Measurements from ENCODE around the gene TBC1D16. TPM values are rescaled to one million over a fixed set of nuclear protein-coding genes. Genes with fewer than 3 reads are reported as not detected.
A peak's percentile ranks its signal among the peaks of the same experiment; 100 is the strongest.
"Not testable (repeated sequence)": the region's sequence is repeated elsewhere in the genome, so short reads cannot be mapped to it uniquely, and the experiment has no call there.

TBC1D16 gene
- total and polyA plus RNA-seq, 5 experiments from 2014 or later: 0.48 to 3.1 (median 0.89) TPM

GRCh38 chr17:80002690-80003490 is 32.8 kb downstream of the TBC1D16 start:
- Mint-ChIP-seq H3K4me3 (no peak overlapping the region), H3K36me3 (no peaks in the 10 kb centered on the region), H3K27ac (peak overlapping the region in 1 of 10 donors; percentile 41), H3K27me3 (no peaks in the 10 kb centered on the region), H3K4me1 (peaks cover 10 to 26% (median 15%) of the 10 kb centered on the region in 4 donors), H3K9me3 (no peaks in the 10 kb centered on the region)
- DNase-seq: no peak
- POLR2A ChIA-PET: interaction anchor here (0.9 kb wide), 1 partner anchor 10 kb away, joined by 3 read pairs; no protein-coding TSS in a partner anchor
- ATAC-seq: no peak

GRCh38 chr17:80002070-80002641 is 33.5 kb downstream of the TBC1D16 start:
- Mint-ChIP-seq H3K4me3 (no peak overlapping the region), H3K9me3 (no peaks in the 10 kb centered on the region), H3K36me3 (no peaks in the 10 kb centered on the region), H3K4me1 (peaks cover 12 to 33% (median 22%) of the 10 kb centered on the region in 4 donors), H3K27ac (peak overlapping the region in 1 of 10 donors; percentile 41), H3K27me3 (no peaks in the 10 kb centered on the region)
- DNase-seq (no peak), ATAC-seq (no peak)
- POLR2A ChIA-PET: interaction anchor here (0.6 kb wide), 1 partner anchor 164 kb away, joined by 3 read pairs; no protein-coding TSS in a partner anchor

- no peak overlapping the region for H3K4me3 Mint-ChIP-seq
- H3K4me1 Mint-ChIP-seq: peaks cover 11 to 42% (median 30%) of the 10 kb centered on the region in 4 donors
- no peaks in the 10 kb centered on the region for H3K36me3 Mint-ChIP-seq
- POLR2A ChIA-PET: interaction anchor here (0.5 to 0.6 kb wide), 2 partner anchors 164 to 354 kb away, joined by 3 read pairs; no protein-coding TSS in a partner anchor
- no peaks in the 10 kb centered on the region for H3K27me3 Mint-ChIP-seq
- ATAC-seq: no peak
- DNase-seq: peak in 1 of 10 donors; percentile 26
- no peaks in the 10 kb centered on the region for H3K9me3 Mint-ChIP-seq
- H3K27ac Mint-ChIP-seq: peak overlapping the region in 1 of 10 donors; percentile 21
Measured at GRCh38 chr17:80000981-80001775, 34.5 kb downstream of the TBC1D16 start.

- Mint-ChIP-seq H3K9me3 (no peaks in the 10 kb centered on the region), H3K4me1 (peaks cover 6 to 43% (median 32%) of the 10 kb centered on the region in 4 donors), H3K27me3 (no peaks in the 10 kb centered on the region), H3K36me3 (no peaks in the 10 kb centered on the region), H3K4me3 (no peak overlapping the region), H3K27ac (peak overlapping the region in 3 of 10 donors; percentile 24 to 49 (median 25))
- POLR2A ChIA-PET: interaction anchor here (1.1 kb wide), 1 partner anchor 101 kb away, joined by 3 read pairs; the partner anchor contains the start of gene GAA
- no peak for ATAC-seq
- no peak for DNase-seq
Measured at GRCh38 chr17:80000136-80000535, 35.5 kb downstream of the TBC1D16 start.

GRCh38 chr17:79997011-79997660 is 38.5 kb downstream of the TBC1D16 start:
- no peaks in the 10 kb centered on the region for H3K36me3 Mint-ChIP-seq
- no peaks in the 10 kb centered on the region for H3K9me3 Mint-ChIP-seq
- H3K27ac Mint-ChIP-seq: peak overlapping the region; percentile 87 to 98 (median 96)
- peak; percentile 93 to 96 for ATAC-seq
- POLR2A ChIA-PET: interaction anchor here (0.5 to 3.0 kb wide), 14 partner anchors 8 to 1981 kb away, joined by 3 to 27 read pairs (median 4); partner anchors contain the start of genes CBX4 and CBX8
- peak; percentile 52 to 94 (median 84) for DNase-seq
- H3K4me1 Mint-ChIP-seq: peaks cover 16 to 68% (median 53%) of the 10 kb centered on the region in 4 donors
- no peaks in the 10 kb centered on the region for H3K27me3 Mint-ChIP-seq
- H3K4me3 Mint-ChIP-seq: peak overlapping the region; percentile 64 to 87 (median 82)

- ATAC-seq (no peak), DNase-seq (peak in 1 of 10 donors; percentile 12)
- H3K9me3 Mint-ChIP-seq: no peaks in the 10 kb centered on the region
- H3K4me3 Mint-ChIP-seq: peak overlapping the region; percentile 28 to 87 (median 82)
- peaks cover 16 to 68% (median 55%) of the 10 kb centered on the region in 4 donors for H3K4me1 Mint-ChIP-seq
- no peaks in the 10 kb centered on the region for H3K27me3 Mint-ChIP-seq
- POLR2A ChIA-PET: interaction anchor here (0.7 to 3.0 kb wide), 9 partner anchors 9 to 458 kb away, joined by 3 to 27 read pairs (median 5); partner anchors contain the start of genes CBX4 and CBX8
- H3K36me3 Mint-ChIP-seq: no peaks in the 10 kb centered on the region
- H3K27ac Mint-ChIP-seq: peak overlapping the region; percentile 87 to 98 (median 96)
Measured at GRCh38 chr17:79996291-79996690, 39.4 kb downstream of the TBC1D16 start.

- no peak for ATAC-seq
- H3K27ac Mint-ChIP-seq: peak overlapping the region in 9 of 10 donors; percentile 29 to 98 (median 96)
- POLR2A ChIA-PET: no interaction called here
Measured at GRCh38 chr17:79995696-79996095, 40.0 kb downstream of the TBC1D16 start.

GRCh38 chr17:79994602-79995001 is 41.1 kb downstream of the TBC1D16 start:
- DNase-seq (peak in 1 of 10 donors; percentile 22), ATAC-seq (no peak)
- POLR2A ChIA-PET: interaction anchor here (0.7 to 1.7 kb wide), 4 partner anchors 10 to 570 kb away, joined by 3 to 9 read pairs (median 4); partner anchors contain the start of gene CBX8
- Mint-ChIP-seq H3K4me3 (peak overlapping the region in 1 of 10 donors; percentile 7), H3K27me3 (no peaks in the 10 kb centered on the region), H3K9me3 (no peaks in the 10 kb centered on the region), H3K4me1 (peaks cover 19 to 70% (median 61%) of the 10 kb centered on the region in 4 donors), H3K36me3 (no peaks in the 10 kb centered on the region), H3K27ac (peak overlapping the region in 3 of 10 donors; percentile 65 to 96 (median 88))

More at GRCh38 chr17:79995696-79996095, 40.0 kb downstream of the TBC1D16 start:
- Mint-ChIP-seq H3K9me3 (no peaks in the 10 kb centered on the region), H3K36me3 (no peaks in the 10 kb centered on the region), H3K4me3 (peak overlapping the region in 4 of 10 donors; percentile 20 to 80 (median 29)), H3K27me3 (no peaks in the 10 kb centered on the region), H3K4me1 (peaks cover 16 to 73% (median 60%) of the 10 kb centered on the region in 4 donors)
- DNase-seq: no peak

GRCh38 chr17:79994228-79994569 is 41.5 kb downstream of the TBC1D16 start:
- peak overlapping the region in 4 of 10 donors; percentile 15 to 90 (median 60) for H3K4me3 Mint-ChIP-seq
- POLR2A ChIA-PET: interaction anchor here (0.9 to 1.7 kb wide), 6 partner anchors 9 to 253 kb away, joined by 3 to 9 read pairs (median 4); partner anchors contain the start of gene CBX8
- H3K9me3 Mint-ChIP-seq: not testable (repeated sequence)

GRCh38 chr17:79993390-79994227 is 42.1 kb downstream of the TBC1D16 start:
- no peaks in the 10 kb centered on the region for H3K36me3 Mint-ChIP-seq
- no peaks in the 10 kb centered on the region for H3K27me3 Mint-ChIP-seq
- no peaks in the 10 kb centered on the region for H3K9me3 Mint-ChIP-seq
- ATAC-seq (peak in 1 of 2 donors; percentile 7), DNase-seq (peak in 7 of 10 donors; percentile 24 to 40 (median 27))
- POLR2A ChIA-PET: interaction anchor here (0.9 to 1.7 kb wide), 7 partner anchors 10 to 252 kb away, joined by 3 to 9 read pairs (median 3); partner anchors contain the start of gene CBX8
- peaks cover 18 to 66% (median 64%) of the 10 kb centered on the region in 4 donors for H3K4me1 Mint-ChIP-seq
- H3K4me3 Mint-ChIP-seq: peak overlapping the region; percentile 22 to 90 (median 74)
- H3K27ac Mint-ChIP-seq: peak overlapping the region; percentile 56 to 88 (median 78)

More at GRCh38 chr17:79994228-79994569, 41.5 kb downstream of the TBC1D16 start:
- Mint-ChIP-seq H3K4me1 (peaks cover 19 to 70% (median 61%) of the 10 kb centered on the region in 4 donors), H3K27ac (peak overlapping the region in 7 of 10 donors; percentile 56 to 88 (median 66))
- not testable (repeated sequence) for ATAC-seq, H3K27me3 Mint-ChIP-seq, DNase-seq, H3K36me3 Mint-ChIP-seq

Data from naive thymus-derived CD8-positive, alpha-beta T cell (primary cell).